CD4-positive, alpha-beta T cell treated with Interleukin-17A for 1 hour (primary cell): ENCODE measurements around the gene IGIP.

Experiments
- DNase-seq: peaks from one replicate; pipeline ENCODE4 v3.0.0-alpha.2; 2020

Gene IGIP

DNA sequence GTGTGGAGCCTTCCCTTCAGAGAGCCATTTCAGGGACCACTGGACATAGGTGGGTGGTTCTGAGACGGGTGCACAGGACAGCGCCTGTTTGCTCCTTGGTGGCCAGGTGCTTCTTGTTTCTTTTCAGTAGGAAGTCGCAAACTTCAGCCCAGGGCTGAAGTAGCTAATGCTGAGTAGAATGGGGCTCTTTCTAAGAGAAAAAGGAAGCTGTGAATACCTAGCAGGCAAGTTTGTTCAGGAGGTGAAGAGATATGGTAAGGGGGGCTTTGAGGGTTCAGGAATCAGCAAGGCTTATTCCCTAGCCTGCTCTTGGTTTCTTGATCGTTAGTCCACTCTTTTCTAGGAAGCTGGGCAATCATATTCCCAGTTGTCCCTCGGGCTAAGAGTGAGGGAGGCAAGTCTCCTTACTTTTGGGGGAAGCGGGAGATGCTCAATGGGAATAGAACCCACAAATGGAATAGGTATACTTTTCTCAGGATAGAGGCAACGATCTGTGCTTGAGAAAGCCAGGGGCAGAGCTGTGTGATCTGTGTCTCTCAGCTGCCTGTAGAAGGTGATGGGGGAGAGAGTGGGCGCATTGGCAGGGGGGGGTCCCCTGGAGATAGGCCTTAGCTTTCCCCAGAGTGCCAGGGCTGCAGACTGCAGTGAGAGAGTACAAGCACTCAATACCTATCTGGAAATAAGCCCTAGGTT lies 13.7 kb upstream of the IGIP start:
- no peak for DNase-seq

DNA sequence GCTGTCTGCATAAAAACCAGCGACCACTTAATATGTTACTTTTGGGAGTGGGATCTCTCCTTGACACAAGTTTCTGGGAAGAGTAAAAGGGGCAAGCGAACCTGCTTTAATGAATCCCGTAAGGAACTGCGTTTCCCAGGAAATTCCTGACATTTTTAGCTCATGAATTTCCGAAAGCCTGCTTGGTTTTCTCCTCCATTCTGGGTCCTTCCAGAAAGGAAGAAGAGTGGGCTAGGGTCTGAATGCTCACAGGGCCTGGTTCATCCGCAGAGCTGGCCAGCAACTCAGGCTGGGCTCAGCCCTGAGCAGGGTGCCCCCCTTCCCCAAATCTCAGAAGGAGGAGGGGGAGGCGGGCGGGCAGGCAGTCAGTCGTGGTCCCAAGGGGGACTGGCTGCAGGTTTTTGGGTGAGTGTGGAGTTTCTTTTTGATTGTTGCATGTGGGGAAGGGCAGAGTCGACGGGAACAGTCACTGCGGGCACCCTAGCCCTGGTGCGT lies 13.0 kb upstream of the IGIP start:
- no peak for DNase-seq

DNA sequence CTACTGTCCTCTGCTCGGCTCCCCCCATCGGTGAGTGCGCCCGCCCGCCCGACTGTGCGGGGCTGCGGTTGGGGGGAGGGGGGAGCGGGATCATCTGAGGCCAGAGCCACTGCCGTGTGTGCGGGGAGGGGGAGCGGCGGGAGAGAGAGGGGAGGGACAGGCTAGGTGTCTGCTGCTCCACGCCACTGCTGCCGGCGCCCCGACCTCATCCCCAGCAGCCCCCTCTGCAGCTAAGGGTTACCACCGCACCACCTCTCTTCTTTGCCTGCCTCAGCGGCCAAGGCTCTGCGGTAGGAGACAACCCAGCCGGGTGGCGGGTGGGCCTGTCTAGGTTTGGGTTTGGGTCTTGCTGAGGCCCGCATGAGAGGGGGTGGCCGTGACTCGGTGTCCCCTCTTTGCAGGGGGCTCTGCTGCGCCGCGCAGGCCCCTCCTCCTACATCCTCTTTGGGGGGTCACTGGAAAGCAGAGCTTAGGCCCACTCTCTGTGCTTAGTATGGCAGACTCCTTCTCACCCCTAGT lies 12.5 kb upstream of the IGIP start:
- peak; percentile 31 for DNase-seq

DNA sequence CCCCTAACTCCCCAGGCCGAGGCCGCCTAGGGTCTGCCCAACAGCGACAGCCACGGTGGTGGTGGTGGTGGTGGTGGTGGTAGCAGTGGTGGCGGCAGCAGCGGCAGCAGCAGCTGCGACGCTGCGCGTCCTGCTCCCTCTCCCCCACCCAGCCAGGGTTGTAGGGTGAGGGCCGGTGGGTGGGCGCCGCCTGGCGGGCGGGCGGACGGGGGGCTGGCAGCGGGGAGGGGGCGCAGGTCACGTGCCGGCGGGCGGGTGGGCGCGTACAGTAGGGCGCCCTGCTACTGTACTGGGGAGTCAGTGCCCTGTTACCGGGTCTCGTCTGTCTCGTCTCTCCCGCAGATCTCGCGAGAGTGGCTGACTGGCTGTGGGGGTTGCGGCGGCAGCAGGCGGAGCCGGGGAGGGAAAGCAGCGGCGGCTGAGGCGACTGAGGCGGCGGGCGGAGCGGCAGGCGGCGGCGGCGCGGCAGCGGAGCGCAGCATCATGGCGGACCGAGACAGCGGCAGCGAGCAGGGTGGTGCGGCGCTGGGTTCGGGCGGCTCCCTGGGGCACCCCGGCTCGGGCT lies 12.0 kb upstream of the IGIP start, which contains the start of gene PURA:
TSS of gene PURA (plus strand) at position 411 of the 565 bp plus-strand sequence. CDS start at position 484, 73 bp downstream.
- DNase-seq = peak; percentile 98

DNA sequence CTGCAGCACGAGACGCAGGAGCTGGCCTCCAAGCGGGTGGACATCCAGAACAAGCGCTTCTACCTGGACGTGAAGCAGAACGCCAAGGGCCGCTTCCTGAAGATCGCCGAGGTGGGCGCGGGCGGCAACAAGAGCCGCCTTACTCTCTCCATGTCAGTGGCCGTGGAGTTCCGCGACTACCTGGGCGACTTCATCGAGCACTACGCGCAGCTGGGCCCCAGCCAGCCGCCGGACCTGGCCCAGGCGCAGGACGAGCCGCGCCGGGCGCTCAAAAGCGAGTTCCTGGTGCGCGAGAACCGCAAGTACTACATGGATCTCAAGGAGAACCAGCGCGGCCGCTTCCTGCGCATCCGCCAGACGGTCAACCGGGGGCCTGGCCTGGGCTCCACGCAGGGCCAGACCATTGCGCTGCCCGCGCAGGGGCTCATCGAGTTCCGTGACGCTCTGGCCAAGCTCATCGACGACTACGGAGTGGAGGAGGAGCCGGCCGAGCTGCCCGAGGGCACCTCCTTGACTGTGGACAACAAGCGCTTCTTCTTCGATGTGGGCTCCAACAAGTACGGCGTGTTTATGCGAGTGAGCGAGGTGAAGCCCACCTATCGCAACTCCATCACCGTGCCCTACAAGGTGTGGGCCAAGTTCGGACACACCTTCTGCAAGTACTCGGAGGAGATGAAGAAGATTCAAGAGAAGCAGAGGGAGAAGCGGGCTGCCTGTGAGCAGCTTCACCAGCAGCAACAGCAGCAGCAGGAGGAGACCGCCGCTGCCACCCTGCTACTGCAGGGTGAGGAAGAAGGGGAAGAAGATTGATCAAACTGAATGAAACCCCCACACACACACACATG lies 11.2 kb upstream of the IGIP start:
- peak; percentile 43 for DNase-seq

DNA sequence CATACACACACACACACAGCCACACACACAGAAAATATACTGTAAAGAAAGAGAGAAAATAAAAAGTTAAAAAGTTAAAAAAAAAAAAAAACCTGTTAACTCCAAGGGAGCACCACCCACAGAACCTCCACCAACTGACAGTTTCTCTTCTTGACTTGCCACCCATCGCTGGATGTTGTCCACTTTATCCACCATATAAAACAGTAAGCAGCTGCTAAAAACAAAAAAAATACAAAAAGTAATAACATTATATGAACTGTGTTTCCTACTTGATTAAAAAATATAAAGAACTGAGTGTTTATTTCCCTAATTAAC lies 10.6 kb upstream of the IGIP start:
- no peak for DNase-seq

DNA sequence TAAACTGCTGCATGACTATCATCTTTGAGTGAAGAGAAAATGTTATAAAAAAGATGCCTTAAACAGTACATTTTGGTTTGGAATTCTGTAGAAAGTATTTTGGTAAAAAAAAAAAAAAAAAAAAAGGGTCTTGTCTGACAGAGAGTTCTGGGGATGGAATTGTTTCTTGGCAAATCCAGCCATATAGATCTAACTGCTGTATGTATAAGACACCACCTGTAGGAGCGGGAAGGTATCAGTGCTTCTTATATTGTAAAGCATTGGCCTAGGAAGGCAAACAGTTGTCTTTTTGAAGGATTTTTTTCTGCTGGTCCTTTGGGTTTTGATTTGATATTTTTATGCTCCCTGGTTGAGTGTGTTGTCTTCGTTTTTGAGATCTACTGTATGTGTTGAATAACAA lies 9.0 kb upstream of the IGIP start:
- no peak for DNase-seq

DNA sequence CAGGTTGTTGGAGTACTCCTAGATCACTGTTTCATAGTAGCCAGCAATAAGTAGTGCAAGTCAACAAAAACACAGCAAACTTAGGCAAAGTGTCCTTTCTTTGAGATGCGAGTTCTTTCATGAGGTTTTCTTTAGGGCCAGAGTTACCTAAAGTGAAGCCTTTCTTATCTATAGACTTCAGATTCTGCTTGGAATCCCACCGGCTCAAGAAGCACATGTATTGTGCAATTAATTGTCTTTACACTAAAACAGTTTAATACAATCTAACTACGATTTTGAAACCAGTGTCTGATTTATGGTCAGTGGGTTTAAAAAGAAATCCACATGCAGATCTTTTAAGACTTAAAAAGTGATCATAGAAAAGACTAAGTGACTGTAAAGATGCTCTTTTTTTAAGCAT lies 8.2 kb upstream of the IGIP start:
- DNase-seq = no peak

DNA sequence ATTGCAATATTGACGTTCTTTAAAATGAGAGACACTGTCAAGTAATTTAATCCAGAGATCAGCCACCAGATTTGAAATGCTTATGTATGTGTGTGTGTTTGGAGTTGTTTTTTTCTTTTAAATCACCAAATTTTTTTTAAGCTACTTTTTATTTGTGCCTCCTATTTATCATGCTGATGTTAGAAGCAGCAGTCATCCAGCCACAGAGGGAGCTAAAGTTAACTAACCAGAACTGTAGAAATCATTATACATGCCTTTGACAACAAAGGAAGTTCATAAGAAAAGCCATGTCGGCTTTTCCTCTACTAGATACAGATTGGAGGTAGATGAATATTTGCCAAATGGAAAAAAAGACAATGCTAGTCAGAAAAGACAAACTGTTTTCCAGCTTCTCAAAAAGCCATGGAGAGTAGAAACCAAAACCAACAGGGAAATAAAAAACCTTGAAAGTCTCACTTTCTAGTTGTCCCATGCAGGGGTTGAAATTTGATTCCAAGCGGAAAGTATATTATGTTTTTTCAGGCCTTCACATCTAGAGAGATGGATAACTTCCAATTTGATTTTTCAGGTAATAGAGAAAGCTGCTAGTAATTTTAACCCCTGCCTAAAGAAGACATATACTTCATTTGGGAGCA lies 7.3 kb upstream of the IGIP start:
- DNase-seq = no peak

DNA sequence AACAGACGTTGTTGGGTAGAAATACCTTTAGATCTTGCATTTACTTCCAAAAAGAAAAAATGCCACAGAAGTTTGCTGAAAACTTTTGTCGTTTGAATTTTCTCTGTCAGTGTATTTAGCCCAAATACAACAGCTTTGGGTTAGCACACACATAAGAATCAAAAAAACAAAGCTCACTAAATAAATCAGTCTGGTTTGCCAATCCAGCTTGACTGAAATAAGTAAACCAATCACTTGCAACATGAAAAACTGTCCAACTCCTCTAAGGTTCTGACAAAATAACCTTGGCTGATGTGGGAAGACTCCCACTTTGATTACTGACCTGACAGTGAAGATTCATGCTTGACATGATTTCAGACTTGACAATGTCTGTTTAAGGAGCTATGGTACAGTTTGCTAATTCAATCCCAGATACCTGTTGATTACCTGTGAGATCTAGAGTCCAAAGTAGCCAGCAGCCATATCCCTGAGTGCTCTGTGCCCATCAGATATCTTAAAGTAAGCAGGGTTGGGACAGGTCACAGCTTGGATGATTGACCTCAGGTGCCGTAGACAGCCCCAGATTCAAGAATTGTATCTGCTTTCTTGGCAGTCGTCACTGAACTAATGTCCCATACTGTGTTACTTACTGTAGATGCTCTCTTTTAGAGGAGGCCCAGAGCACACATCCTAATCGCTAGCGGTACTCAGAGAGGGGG lies 727 bp downstream of the IGIP start:
- no peak for DNase-seq

DNA sequence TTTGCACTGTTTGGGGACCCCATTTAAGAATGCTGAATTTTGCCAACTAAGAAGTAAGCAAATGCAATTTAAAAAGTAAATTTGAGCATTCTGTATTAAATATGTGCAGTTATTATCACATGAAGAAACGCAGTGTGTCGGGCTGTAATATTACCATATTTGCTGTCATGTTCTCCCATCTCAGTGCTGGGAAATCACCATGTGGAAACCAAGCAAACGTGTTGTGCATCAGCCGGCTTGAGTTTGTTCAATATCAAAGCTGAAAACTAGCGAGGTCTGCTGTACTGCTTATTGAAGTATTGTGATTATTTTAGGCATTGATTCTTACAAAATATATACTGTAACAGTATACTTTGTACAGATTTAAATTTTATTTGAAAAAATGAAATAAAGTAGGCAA lies 2.6 kb downstream of the IGIP start:
- DNase-seq = no peak

DNA sequence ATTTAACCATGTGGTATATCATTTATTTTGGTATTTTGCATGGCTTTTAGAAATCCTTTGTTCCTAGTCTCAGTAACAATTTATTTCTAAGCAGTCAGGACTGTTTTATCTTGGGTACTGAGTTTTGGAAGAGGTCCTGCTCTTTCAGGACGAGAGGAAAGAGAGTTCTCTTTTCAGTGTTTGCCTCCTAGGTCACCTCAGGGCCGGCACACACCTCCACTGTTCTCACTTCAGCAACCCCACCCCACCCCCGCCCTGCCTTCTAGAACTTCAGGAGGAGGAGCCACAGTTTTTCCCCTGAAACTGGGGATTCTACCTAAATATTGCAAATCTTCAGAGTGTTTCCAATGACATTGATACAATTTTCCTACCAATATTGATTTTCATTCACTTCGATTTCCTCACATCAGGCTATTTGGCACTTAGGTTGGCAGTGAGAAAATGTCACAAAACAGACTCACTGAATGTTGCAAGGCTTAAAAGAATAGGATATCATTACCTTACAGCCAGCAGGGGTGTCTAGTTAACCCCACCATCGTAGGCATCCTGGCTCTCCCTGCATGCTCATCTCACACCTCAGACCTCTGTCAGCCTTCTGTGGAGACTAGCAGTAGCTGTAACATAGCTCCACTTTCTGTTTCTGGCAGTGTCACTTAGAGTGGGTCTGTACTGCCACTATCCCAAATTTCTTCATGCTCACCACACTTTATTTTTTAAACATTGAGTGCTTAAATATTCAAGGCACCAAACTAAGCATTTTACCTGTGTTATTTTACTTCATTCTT lies 5.4 kb downstream of the IGIP start:
- no peak for DNase-seq

DNA sequence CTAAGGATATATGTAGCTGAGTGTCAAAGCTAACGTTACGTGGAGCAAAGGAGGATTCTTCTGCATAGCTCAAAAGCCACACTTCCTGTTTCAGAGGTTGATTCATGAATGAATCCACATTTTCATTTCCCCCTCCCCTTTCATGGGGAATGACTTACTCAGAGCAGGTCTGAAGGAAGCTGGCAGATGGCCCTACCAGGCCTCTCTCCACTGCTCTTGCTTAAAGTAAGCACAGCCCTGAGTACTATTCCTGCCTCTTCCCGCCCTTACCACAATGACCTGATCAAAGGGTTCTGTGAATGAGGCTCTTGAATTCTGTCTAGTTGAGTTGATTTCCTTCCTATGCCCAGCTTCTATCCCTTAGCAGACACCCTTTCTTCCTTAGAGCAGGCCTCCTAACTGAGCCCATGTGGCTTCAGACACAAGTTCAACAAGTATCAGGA lies 6.3 kb downstream of the IGIP start:
- DNase-seq = no peak

DNA sequence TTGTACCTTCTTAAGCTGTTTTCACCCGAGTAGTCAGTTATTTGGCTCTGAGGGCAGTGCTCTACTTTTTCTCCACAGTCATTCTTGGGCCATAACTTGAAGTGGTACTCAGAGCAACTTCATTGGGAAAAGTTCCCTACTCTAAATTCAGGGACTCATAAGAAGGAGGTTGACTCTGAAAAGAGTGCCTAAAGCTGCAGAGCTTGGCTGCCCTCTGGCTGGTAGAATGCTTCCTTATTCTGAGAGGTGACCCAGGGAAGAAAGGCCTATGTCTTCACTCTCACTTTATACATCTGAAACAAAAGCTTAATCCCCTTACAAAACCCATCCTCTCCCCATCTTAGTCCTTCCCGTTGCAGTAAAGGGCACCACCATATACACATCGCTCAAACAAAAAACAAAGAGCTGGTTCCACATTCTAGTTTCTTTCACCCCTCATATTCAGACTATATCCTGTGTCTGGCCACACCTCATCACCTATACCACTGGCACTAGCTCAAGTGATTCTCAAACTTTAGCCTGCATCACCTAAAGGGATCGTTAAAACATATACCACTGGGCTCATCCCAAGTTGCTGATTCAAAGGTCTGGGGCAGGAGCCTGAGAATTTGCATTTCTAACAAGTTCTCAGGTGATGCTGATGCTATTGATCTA lies 7.9 kb downstream of the IGIP start:
- no peak for DNase-seq

DNA sequence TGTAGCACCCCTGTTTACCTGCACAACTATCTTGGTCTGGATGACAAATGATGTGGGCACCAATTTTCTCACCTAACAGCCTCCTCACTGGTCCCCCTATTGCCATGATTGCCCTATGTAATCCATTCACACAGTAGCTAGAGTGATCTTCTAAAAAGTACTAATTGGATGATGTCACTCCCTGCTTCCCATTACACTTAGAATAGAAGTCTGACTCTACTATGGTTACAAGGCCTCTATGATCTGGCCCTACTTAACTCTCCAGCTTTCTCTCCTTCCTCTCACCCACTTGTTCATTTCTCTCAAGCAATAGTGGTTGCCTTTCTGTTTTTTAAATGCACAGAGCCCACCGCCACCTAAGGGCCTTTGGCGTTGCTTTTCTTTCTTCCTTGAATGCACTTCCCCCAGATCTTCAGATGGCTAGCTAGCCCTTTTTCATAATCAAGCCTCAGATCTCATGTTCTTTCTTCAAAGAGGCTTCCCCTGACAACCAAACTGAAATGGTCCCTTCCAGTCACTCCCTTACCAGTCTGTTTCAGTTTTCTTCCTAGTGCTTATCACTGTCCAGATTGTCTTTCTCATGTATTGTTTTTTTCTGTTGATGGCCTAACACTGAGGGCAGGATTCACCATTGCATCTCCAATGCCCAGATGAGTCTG lies 8.7 kb downstream of the IGIP start:
- DNase-seq = no peak

DNA sequence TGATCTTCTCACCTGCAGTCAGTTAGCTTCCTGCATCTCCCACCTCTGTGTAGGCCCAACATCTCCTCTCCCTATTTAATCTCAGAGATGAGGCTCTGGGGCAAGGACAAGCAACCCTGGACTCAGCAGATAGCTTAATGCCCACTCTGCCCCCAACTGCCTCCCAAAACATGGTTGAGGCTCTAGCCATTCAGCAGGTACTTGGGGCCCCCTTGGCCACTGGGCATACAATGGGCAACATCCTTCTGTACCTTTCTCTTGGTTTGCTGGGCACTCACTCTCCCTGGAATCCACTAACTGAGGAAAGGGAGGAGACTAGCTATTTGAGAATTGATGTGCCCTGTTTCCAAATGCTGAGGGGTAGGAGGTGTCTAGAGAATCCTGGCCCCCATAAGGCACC lies 9.4 kb downstream of the IGIP start:
- DNase-seq = no peak

DNA sequence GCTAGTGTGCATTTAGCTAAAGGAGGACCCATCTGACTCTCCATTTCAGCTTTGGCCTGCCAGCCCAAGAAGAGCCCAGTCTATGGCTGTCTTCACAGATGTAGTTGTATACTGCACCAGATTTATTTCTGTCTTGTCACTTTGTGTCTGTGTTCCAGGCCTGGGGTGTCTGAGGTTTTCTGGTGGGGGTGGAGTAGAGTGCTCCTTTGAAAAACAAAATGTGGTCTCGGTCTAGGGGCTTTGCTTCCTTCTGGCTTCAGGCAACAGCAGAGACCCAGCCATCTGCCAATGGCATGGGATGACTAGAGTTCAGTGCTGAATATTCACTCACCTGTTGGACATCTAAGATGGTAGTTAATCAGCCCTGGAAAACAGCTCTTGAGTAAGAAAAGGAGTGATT lies 10.9 kb downstream of the IGIP start:
- DNase-seq = no peak

DNA sequence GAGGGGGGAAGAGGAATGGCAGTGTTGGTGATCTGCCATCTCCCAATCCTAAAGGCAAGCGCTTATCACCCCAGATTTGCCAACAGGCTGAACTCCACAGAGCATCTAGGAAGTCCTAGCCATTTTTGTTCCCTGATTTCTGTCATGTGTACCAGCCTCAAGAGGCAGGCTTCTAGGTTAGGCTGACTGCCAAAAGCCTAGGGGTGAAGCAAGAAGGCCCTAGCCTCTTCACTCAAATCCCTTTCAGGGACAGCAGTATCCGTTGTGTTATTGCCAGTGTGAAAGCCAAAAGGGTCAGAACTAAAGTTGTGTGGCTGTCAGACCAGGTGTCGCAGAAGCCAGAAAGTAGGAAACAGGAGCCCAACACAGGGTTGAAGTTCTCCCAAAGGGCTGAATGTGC lies 14.7 kb downstream of the IGIP start:
- no peak for DNase-seq

DNA sequence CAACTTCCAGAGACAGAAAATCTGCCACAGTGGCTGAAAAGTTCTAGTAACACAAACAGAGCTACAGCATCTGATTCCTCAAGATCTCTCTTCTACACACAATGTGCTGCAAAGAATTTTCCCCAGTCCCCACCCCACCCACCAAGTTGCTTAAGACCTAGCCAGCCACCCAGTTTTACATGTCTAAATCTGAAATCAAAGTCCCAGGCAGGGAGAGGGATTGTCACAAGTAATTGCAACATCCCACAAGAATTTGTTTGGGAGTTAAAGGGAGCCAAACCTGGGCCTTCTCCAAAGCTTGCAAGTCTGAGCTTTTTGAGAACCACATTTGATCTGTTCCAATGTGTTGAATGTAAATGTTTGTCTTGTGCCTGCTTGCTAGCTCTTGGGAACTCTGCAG lies 15.5 kb downstream of the IGIP start:
- no peak for DNase-seq

DNA sequence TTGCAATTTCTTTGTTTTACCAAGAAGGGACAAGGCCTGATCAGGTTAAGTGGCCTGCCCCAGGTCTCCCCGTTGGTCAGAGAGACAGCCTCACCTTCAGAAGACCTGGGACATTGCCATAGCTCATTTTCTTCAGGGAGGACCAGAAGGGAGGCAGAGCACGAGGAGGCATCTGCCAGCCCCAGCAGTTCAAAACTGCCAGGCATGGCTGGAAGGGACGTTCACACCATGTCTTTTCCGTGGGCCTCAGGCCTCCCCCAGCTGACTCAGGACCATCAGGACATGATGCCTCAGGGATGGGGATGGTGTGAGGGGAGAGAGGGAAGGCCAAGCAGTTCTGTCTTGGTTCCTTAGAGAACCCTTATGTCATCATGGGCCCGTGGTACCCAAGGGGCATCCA lies 16.5 kb downstream of the IGIP start:
- no peak for DNase-seq

DNA sequence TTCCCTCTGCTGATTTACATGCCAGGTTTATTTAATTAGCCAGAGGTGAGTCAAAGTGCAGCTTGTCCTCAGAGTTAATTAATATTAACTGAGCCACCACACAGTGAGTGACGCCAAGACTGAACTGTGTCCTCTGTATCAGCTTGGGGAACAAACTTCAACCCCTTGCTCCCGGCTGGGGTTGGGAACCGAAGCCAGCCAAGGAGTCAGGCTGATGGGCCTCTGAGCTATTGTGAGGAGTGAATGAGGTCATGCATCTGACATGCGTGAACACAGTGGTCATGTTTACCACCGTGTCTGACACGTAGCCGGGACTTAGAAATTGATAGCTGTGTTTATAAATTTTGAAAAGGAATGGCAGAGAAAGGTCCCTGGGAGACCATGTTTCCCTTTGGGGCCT lies 17.1 kb downstream of the IGIP start:
- DNase-seq = no peak
